ENCODE measurements around the gene CKS1B. TPM values are rescaled to one million over a fixed set of nuclear protein-coding genes. Genes with fewer than 3 reads are reported as not detected.

CKS1B gene
- total and polyA plus RNA-seq, 9 of the 15 experiments (the other 6 are each of a cell fraction or from before 2014, with no cell fraction given): 215 to 1,103 (median 460) TPM

DNA sequence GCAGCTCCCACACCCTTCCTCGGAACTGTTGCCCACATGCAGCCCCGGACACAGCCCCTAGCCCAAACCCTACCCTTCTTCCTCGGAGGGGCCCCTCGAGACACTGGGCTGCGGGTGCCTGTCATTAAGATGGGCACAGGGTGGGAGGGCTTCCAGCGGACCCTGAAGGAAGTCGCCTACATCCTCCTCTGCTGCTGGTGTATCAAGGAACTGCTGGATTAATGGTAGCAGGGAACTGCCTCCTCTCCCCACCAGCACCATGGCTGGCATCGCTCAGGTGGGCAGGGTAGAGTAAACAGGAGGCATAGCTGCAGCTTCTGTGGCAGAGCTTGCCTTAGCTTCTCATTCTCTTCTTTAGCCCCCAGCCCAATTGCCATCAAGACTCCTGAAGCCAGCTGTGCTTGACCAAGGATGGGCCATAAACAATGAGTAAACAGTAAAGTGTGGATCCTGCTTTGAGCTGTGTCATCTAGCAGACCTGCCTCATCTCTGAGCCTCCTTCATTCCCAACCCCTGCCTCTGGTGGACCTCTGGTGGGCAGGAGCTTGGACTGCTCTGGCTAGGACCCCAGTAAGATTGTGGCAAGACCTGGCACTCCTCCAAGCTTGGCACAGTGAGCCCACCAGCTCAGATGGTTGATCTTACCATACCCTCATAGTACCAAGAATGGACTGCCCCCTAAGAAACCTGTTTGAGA lies 19.2 kb downstream of the CKS1B start, which contains the start of gene LENEP (continued):
- TF ChIP-seq, protein P1, sequence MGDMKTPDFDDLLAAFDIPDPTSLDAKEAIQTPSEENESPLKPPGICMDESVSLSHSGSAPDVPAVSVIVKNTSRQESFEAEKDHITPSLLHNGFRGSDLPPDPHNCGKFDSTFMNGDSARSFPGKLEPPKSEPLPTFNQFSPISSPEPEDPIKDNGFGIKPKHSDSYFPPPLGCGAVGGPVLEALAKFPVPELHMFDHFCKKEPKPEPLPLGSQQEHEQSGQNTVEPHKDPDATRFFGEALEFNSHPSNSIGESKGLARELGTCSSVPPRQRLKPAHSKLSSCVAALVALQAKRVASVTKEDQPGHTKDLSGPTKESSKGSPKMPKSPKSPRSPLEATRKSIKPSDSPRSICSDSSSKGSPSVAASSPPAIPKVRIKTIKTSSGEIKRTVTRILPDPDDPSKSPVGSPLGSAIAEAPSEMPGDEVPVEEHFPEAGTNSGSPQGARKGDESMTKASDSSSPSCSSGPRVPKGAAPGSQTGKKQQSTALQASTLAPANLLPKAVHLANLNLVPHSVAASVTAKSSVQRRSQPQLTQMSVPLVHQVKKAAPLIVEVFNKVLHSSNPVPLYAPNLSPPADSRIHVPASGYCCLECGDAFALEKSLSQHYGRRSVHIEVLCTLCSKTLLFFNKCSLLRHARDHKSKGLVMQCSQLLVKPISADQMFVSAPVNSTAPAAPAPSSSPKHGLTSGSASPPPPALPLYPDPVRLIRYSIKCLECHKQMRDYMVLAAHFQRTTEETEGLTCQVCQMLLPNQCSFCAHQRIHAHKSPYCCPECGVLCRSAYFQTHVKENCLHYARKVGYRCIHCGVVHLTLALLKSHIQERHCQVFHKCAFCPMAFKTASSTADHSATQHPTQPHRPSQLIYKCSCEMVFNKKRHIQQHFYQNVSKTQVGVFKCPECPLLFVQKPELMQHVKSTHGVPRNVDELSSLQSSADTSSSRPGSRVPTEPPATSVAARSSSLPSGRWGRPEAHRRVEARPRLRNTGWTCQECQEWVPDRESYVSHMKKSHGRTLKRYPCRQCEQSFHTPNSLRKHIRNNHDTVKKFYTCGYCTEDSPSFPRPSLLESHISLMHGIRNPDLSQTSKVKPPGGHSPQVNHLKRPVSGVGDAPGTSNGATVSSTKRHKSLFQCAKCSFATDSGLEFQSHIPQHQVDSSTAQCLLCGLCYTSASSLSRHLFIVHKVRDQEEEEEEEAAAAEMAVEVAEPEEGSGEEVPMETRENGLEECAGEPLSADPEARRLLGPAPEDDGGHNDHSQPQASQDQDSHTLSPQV (IDR thresholded peaks at IDR 0.05): peak; percentile 55
- TF ChIP-seq, protein P2, sequence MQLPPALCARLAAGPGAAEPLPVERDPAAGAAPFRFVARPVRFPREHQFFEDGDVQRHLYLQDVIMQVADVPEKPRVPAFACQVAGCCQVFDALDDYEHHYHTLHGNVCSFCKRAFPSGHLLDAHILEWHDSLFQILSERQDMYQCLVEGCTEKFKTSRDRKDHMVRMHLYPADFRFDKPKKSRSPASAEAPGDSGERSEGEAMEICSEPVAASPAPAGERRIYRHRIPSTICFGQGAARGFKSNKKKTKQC (CRISPR knock-in tag; IDR thresholded peaks at IDR 0.05): peak; percentile 57
- 0 out of 2 replicates have a peak, but pooled peaks have one; percentile 21 for TF ChIP-seq GATAD2A (IDR thresholded peaks at IDR 0.05)
- 0 out of 2 replicates have a peak, but pooled peaks have one; percentile 15 for TF ChIP-seq ERF (CRISPR knock-in tag; IDR thresholded peaks at IDR 0.05)
- 0 out of 2 replicates have a peak, but pooled peaks have one; percentile 13 for TF ChIP-seq TCF3 (CRISPR knock-in tag; IDR thresholded peaks at IDR 0.05)
- no peak for TF ChIP-seq ARID1B (IDR thresholded peaks at IDR 0.05)
- TF ChIP-seq, protein P3, sequence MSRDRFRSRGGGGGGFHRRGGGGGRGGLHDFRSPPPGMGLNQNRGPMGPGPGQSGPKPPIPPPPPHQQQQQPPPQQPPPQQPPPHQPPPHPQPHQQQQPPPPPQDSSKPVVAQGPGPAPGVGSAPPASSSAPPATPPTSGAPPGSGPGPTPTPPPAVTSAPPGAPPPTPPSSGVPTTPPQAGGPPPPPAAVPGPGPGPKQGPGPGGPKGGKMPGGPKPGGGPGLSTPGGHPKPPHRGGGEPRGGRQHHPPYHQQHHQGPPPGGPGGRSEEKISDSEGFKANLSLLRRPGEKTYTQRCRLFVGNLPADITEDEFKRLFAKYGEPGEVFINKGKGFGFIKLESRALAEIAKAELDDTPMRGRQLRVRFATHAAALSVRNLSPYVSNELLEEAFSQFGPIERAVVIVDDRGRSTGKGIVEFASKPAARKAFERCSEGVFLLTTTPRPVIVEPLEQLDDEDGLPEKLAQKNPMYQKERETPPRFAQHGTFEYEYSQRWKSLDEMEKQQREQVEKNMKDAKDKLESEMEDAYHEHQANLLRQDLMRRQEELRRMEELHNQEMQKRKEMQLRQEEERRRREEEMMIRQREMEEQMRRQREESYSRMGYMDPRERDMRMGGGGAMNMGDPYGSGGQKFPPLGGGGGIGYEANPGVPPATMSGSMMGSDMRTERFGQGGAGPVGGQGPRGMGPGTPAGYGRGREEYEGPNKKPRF (IDR thresholded peaks at IDR 0.05; ENCODE audit: low read depth, low read length): no peak
- TF ChIP-seq RFX7 (CRISPR knock-in tag; IDR thresholded peaks at IDR 0.05): no peak
- TF ChIP-seq, protein P4, sequence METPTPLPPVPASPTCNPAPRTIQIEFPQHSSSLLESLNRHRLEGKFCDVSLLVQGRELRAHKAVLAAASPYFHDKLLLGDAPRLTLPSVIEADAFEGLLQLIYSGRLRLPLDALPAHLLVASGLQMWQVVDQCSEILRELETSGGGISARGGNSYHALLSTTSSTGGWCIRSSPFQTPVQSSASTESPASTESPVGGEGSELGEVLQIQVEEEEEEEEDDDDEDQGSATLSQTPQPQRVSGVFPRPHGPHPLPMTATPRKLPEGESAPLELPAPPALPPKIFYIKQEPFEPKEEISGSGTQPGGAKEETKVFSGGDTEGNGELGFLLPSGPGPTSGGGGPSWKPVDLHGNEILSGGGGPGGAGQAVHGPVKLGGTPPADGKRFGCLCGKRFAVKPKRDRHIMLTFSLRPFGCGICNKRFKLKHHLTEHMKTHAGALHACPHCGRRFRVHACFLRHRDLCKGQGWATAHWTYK (CRISPR knock-in tag; IDR thresholded peaks at IDR 0.05): 0 out of 2 replicates have a peak, but pooled peaks have one; percentile 16
- no peak for TF ChIP-seq ZNF589 (CRISPR knock-in tag; IDR thresholded peaks at IDR 0.05; ENCODE audit: low read depth)
- TF ChIP-seq, protein P5, sequence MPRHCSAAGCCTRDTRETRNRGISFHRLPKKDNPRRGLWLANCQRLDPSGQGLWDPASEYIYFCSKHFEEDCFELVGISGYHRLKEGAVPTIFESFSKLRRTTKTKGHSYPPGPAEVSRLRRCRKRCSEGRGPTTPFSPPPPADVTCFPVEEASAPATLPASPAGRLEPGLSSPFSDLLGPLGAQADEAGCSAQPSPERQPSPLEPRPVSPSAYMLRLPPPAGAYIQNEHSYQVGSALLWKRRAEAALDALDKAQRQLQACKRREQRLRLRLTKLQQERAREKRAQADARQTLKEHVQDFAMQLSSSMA (CRISPR knock-in tag; IDR thresholded peaks at IDR 0.05): peak; percentile 74; the same call in 1 of the 2 replicates
- TF ChIP-seq ZEB2 (IDR thresholded peaks at IDR 0.05): no peak
- 0 out of 2 replicates have a peak, but pooled peaks have one; percentile 26 for TF ChIP-seq ZNF583 (CRISPR knock-in tag; IDR thresholded peaks at IDR 0.05)
- no peak for TF ChIP-seq EP400 (IDR thresholded peaks at IDR 0.05)
- TF ChIP-seq NFIC (IDR thresholded peaks at IDR 0.05): peak; percentile 42
- TF ChIP-seq, protein P6, sequence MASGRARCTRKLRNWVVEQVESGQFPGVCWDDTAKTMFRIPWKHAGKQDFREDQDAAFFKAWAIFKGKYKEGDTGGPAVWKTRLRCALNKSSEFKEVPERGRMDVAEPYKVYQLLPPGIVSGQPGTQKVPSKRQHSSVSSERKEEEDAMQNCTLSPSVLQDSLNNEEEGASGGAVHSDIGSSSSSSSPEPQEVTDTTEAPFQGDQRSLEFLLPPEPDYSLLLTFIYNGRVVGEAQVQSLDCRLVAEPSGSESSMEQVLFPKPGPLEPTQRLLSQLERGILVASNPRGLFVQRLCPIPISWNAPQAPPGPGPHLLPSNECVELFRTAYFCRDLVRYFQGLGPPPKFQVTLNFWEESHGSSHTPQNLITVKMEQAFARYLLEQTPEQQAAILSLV (tag; IDR thresholded peaks at IDR 0.05): peak; percentile 28; the same call in 1 of the 2 replicates
